Astrocyte (in vitro differentiated cells and primary cell): ENCODE measurements around the gene NEK3.
"Not testable (repeated sequence)": the region's sequence is repeated elsewhere in the genome, so short reads cannot be mapped to it uniquely, and the experiment has no call there.

Experiments used
- EZH2 ChIP-seq: IDR thresholded peaks from 2 replicates; pipeline ENCODE4 v1.6.1; 2012; ENCODE audit warnings: mild to moderate bottlenecking, low read length, inconsistent platforms; ENCODE audit not compliant: insufficient read depth
- TF ChIP-seq, protein P1 (sequence below): IDR thresholded peaks from 2 replicates; pipeline ENCODE4 v1.5.1; 2011; ENCODE audit warnings: low read depth, mild to moderate bottlenecking, inconsistent platforms, low read length, moderate library complexity; ENCODE audit not compliant: insufficient read depth

DNA sequence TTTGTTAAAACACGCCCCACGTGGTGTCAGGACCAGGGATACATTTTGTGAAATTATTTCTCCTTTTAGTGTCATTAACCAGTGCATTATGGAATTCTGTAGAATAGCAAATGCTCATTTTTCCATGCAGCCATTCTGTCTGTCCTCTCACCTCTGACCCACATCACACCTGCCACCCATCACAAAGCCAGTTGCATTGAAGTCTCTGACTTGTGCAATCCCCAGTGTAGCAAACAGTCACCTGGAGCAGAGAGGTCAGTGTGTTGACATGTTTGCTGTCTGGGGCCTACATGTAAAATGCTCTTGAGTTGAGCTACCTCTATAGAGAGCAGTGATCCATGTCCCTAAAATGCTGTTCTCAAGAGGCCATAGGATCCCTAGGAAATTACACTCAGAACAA lies 47.9 kb upstream of the NEK3 start:
- TF ChIP-seq, protein P1, sequence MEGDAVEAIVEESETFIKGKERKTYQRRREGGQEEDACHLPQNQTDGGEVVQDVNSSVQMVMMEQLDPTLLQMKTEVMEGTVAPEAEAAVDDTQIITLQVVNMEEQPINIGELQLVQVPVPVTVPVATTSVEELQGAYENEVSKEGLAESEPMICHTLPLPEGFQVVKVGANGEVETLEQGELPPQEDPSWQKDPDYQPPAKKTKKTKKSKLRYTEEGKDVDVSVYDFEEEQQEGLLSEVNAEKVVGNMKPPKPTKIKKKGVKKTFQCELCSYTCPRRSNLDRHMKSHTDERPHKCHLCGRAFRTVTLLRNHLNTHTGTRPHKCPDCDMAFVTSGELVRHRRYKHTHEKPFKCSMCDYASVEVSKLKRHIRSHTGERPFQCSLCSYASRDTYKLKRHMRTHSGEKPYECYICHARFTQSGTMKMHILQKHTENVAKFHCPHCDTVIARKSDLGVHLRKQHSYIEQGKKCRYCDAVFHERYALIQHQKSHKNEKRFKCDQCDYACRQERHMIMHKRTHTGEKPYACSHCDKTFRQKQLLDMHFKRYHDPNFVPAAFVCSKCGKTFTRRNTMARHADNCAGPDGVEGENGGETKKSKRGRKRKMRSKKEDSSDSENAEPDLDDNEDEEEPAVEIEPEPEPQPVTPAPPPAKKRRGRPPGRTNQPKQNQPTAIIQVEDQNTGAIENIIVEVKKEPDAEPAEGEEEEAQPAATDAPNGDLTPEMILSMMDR, result not testable (repeated sequence)
- not testable (repeated sequence) for TF ChIP-seq EZH2
